GM23248 (cell line): ENCODE data around the gene NOL9.

Source experiments
- EZH2 ChIP-seq: fragments of 200-600 bp; sonication (generic); IDR thresholded peaks from 2 replicates; pipeline ENCODE4 v1.6.1; 2018; ENCODE audit warnings: antibody characterized with exemption, mild to moderate bottlenecking; ENCODE audit not compliant: insufficient read depth, poor library complexity, severe bottlenecking
- EZH2phosphoT487 ChIP-seq: fragments of 200-600 bp; sonication (generic); IDR thresholded peaks from 2 replicates; pipeline ENCODE4 v1.6.1; 2018; ENCODE audit warnings: antibody characterized with exemption, moderate library complexity, mild to moderate bottlenecking, low read depth; ENCODE audit not compliant: insufficient read depth

GRCh38 chr1:6473974-6474814 is 80.1 kb downstream of the NOL9 start:
- TF ChIP-seq EZH2 = no peak
- no peak for TF ChIP-seq EZH2phosphoT487
